Gastroesophageal sphincter (tissue), 2 donors: Measurements from ENCODE around the gene ACP1.

Experiments used
- EP300 ChIP-seq: sonication (generic); formaldehyde crosslinking; IDR thresholded peaks from one replicate; pipeline ENCODE4 v1.6.1; 2017; ENCODE audit warnings: antibody characterized with exemption, mild to moderate bottlenecking
- POLR2A ChIP-seq, 2 donors: fragments of 450-650 bp; IDR thresholded peaks; one replicate each; pipeline ENCODE4 v1.6.1; 2017; ENCODE audit warnings: antibody characterized with exemption in 2 of 2, mild to moderate bottlenecking in 2 of 2, moderate library complexity in 1 of 2

- TF ChIP-seq POLR2A (IDR thresholded peaks at IDR 0.05), result no peak
- no peak for TF ChIP-seq EP300
These were observed 24.8 kb downstream of the ACP1 start for GRCh38 chr2:289362-290089.
